Neural cell (in vitro differentiated cells): ENCODE measurements around the gene LRRC63. TPM values are rescaled to one million over a fixed set of nuclear protein-coding genes. Genes with fewer than 3 reads are reported as not detected.

Experiments
- H2AFZ ChIP-seq: fragments of 200-600, 300-800 bp; sonication (generic), shearing (Covaris generic); 2 replicates; pipeline ENCODE4 v1.6.0; 2014; ENCODE audit warnings: low read depth, mild to moderate bottlenecking, antibody characterized with exemption, low read length, moderate library complexity
- H3F3A ChIP-seq: fragments of 200-600 bp; shearing (Covaris generic); 2 replicates; pipeline ENCODE4 v1.6.1; 2016; ENCODE audit warnings: mild to moderate bottlenecking, moderate library complexity, mixed read lengths, antibody characterized with exemption, low read length; ENCODE audit not compliant: insufficient read depth, poor library complexity, severe bottlenecking
- H3K27ac ChIP-seq: fragments of 200-600, 300-800 bp; sonication (generic), shearing (Covaris generic); 2 replicates; pipeline ENCODE4 v1.5.1; 2014; ENCODE audit warnings: mild to moderate bottlenecking, low read length, moderate library complexity
- H3K27me3 ChIP-seq: fragments of 300-800, 200-600 bp; sonication (generic), shearing (Covaris generic); 2 replicates; pipeline ENCODE4 v1.6.0; 2014; ENCODE audit warnings: mild to moderate bottlenecking, low read depth, low read length, moderate library complexity; ENCODE audit not compliant: insufficient read depth
- H3K36me3 ChIP-seq: fragments of 300-800, 200-600 bp; sonication (generic), shearing (Covaris generic); 2 replicates; pipeline ENCODE4 v1.5.1; 2014; ENCODE audit warnings: mild to moderate bottlenecking, antibody characterized with exemption, low read length, moderate library complexity; ENCODE audit not compliant: insufficient read depth
- H3K4me2 ChIP-seq: fragments of 300-800, 200-600 bp; sonication (generic), shearing (Covaris generic); 2 replicates; pipeline ENCODE4 v1.6.0; 2014; ENCODE audit warnings: mild to moderate bottlenecking, low read length
- H3K4me3 ChIP-seq: fragments of 300-800, 200-600 bp; sonication (generic), shearing (Covaris generic); 2 replicates; pipeline ENCODE4 v1.5.1; 2014; ENCODE audit warnings: mild to moderate bottlenecking, low read length, moderate library complexity
- H3K79me2 ChIP-seq: fragments of 200-600 bp; shearing (Covaris generic); replicated peaks from 2 replicates; pipeline ENCODE4 v1.6.0; 2014; ENCODE audit warnings: mild to moderate bottlenecking, low read length, moderate library complexity; ENCODE audit not compliant: insufficient read depth
- H3K9ac ChIP-seq: fragments of 300-800, 200-600 bp; sonication (generic), shearing (Covaris generic); 2 replicates; pipeline ENCODE4 v1.6.1; 2016; ENCODE audit warnings: mild to moderate bottlenecking, low read length, mixed read lengths
- H3K9me2 ChIP-seq: fragments of 200-600 bp; shearing (Covaris generic); 2 replicates; pipeline ENCODE4 v1.6.1; 2016; ENCODE audit warnings: mild to moderate bottlenecking, low read length, mixed read lengths; ENCODE audit not compliant: insufficient read depth
- H3K9me3 ChIP-seq: fragments of 200-600, 300-800 bp; sonication (generic), shearing (Covaris generic); 2 replicates; pipeline ENCODE4 v1.6.1; 2016; ENCODE audit warnings: mild to moderate bottlenecking, mixed run types, low read length, moderate library complexity, mixed read lengths
- H4K20me1 ChIP-seq: fragments of 200-600 bp; shearing (Covaris generic); 2 replicates; pipeline ENCODE4 v1.6.1; 2016; ENCODE audit warnings: mild to moderate bottlenecking, mixed run types; ENCODE audit not compliant: insufficient read depth
- CTCF ChIP-seq: fragments of 450-650 bp; IDR thresholded peaks from 2 replicates; pipeline ENCODE4 v1.5.1; 2014; ENCODE audit warnings: antibody characterized with exemption, mild to moderate bottlenecking, moderate library complexity; ENCODE audit not compliant: poor library complexity, severe bottlenecking
- EP300 ChIP-seq: fragments of 450-650 bp; conservative IDR thresholded peaks from 2 replicates; pipeline ENCODE4 v1.6.1; 2014; ENCODE audit warnings: antibody characterized with exemption, mild to moderate bottlenecking, moderate library complexity; ENCODE audit not compliant: poor library complexity, severe bottlenecking
- EZH2 ChIP-seq: fragments of 200-600, 300-800 bp; shearing (Covaris generic), sonication (generic); IDR thresholded peaks from 2 replicates; pipeline ENCODE4 v1.6.1; 2014; ENCODE audit warnings: antibody characterized with exemption, low read length, borderline replicate concordance, mild to moderate bottlenecking; ENCODE audit not compliant: insufficient read depth, poor library complexity, severe bottlenecking
- MXI1 ChIP-seq: fragments of 450-650 bp; conservative IDR thresholded peaks from 2 replicates; pipeline ENCODE4 v1.6.1; 2014; ENCODE audit warnings: antibody characterized with exemption, mild to moderate bottlenecking; ENCODE audit not compliant: poor library complexity, severe bottlenecking
- POLR2AphosphoS5 ChIP-seq: IDR thresholded peaks from 2 replicates; pipeline ENCODE4 v1.6.1; 2012
- RAD21 ChIP-seq: fragments of 450-650 bp; conservative IDR thresholded peaks from 2 replicates; pipeline ENCODE4 v1.6.1; 2014; ENCODE audit warnings: antibody characterized with exemption, mild to moderate bottlenecking, moderate library complexity
- REST ChIP-seq: IDR thresholded peaks from 2 replicates; pipeline ENCODE4 v1.6.1; 2012; ENCODE audit warnings: borderline replicate concordance
- SMC3 ChIP-seq: fragments of 450-650 bp; conservative IDR thresholded peaks from 2 replicates; pipeline ENCODE4 v1.6.1; 2014; ENCODE audit warnings: antibody characterized with exemption, mild to moderate bottlenecking, moderate library complexity; ENCODE audit not compliant: poor library complexity
- TAF1 ChIP-seq: IDR thresholded peaks from 2 replicates; pipeline ENCODE4 v1.6.1; 2012; ENCODE audit warnings: low read depth
- polyA plus RNA-seq: library from polyadenylated mRNA; depleted of rRNA; stranded (reverse); fragments of >200 nt; gene quantifications from 2 replicates; pipeline ENCODE4 v1.2.3, GENCODE V29; 2014

The LRRC63 gene
- polyA plus RNA-seq, 1 donor from 2014 or later = not detected

GRCh38 chr13:46164661-46165060 lies 47.1 kb upstream of the LRRC63 start:
- H3F3A ChIP-seq = no peaks in the 10 kb centered on the region

GRCh38 chr13:46165485-46166223 lies 46.1 kb upstream of the LRRC63 start:
- Histone ChIP-seq H3K9ac (no peak overlapping the region), H3F3A (no peaks in the 10 kb centered on the region), H3K4me3 (no peak overlapping the region), H3K79me2 (no peaks in the 10 kb centered on the region), H3K9me3 (no peaks in the 10 kb centered on the region), H4K20me1 (no peaks in the 10 kb centered on the region), H3K9me2 (no peaks in the 10 kb centered on the region), H2AFZ (no peak overlapping the region), H3K4me2 (no peak overlapping the region), H3K27ac (no peak overlapping the region), H3K36me3 (no peaks in the 10 kb centered on the region), H3K27me3 (no peaks in the 10 kb centered on the region)
- no peak for TF ChIP-seq EZH2
- TF ChIP-seq TAF1 = no peak
- no peak for TF ChIP-seq POLR2AphosphoS5

More at GRCh38 chr13:46164661-46165060, 47.1 kb upstream of the LRRC63 start:
- Histone ChIP-seq H3K36me3 (no peaks in the 10 kb centered on the region), H3K27ac (no peak overlapping the region), H3K4me2 (no peak overlapping the region), H4K20me1 (no peaks in the 10 kb centered on the region), H3K79me2 (no peaks in the 10 kb centered on the region), H3K4me3 (no peak overlapping the region), H3K9me2 (no peaks in the 10 kb centered on the region), H3K9me3 (no peaks in the 10 kb centered on the region), H3K9ac (no peak overlapping the region), H2AFZ (no peak overlapping the region), H3K27me3 (no peaks in the 10 kb centered on the region)
- TF ChIP-seq EP300 = no peak
- TF ChIP-seq MXI1 = no peak
- no peak for TF ChIP-seq EZH2
- TF ChIP-seq SMC3 = no peak
- TF ChIP-seq CTCF = no peak
- TF ChIP-seq TAF1 = no peak
- TF ChIP-seq POLR2AphosphoS5 = no peak
- no peak for TF ChIP-seq RAD21

- Histone ChIP-seq H3F3A (no peaks in the 10 kb centered on the region), H4K20me1 (no peaks in the 10 kb centered on the region), H3K36me3 (no peaks in the 10 kb centered on the region), H2AFZ (no peak overlapping the region), H3K27ac (no peak overlapping the region), H3K4me3 (no peak overlapping the region), H3K4me2 (no peak overlapping the region), H3K9me2 (no peaks in the 10 kb centered on the region), H3K9ac (no peak overlapping the region), H3K9me3 (no peaks in the 10 kb centered on the region), H3K79me2 (no peaks in the 10 kb centered on the region), H3K27me3 (no peaks in the 10 kb centered on the region)
- TF ChIP-seq CTCF (no peak), RAD21 (no peak), SMC3 (no peak), EP300 (no peak), MXI1 (no peak), TAF1 (no peak), REST (no peak), POLR2AphosphoS5 (no peak), EZH2 (no peak)
Observed at GRCh38 chr13:46166224-46166584, 45.5 kb upstream of the LRRC63 start.
